ENCODE results near the gene TADA2B.
A peak's percentile ranks its signal among the peaks of the same experiment; 100 is the strongest.

TADA2B gene

GRCh38 chr4:7043284-7044136 is at the start of gene TADA2B:
TSS of gene TADA2B (plus strand) at chr4:7043372. CDS start at chr4:7043580, 208 bp downstream.
- peak; percentile 84 for DNase-seq

GRCh38 chr4:6996481-6996880 is 46.7 kb upstream of the TADA2B start:
- DNase-seq: peak; percentile 22

GRCh38 chr4:6999172-7000086 is 43.7 kb upstream of the TADA2B start:
- peak; percentile 62 for DNase-seq

- peak; percentile 45 for DNase-seq
These were observed 42.6 kb upstream of the TADA2B start for GRCh38 chr4:7000421-7001176.

GRCh38 chr4:7001271-7001670 is 41.9 kb upstream of the TADA2B start:
- peak; percentile 37 for DNase-seq

- DNase-seq: peak; percentile 2
These were observed 40.8 kb upstream of the TADA2B start for GRCh38 chr4:7002336-7002735.

GRCh38 chr4:7003176-7003878 is 39.8 kb upstream of the TADA2B start:
- peak; percentile 27 for DNase-seq

GRCh38 chr4:7003879-7004240 is 39.3 kb upstream of the TADA2B start:
- DNase-seq: no peak

- peak; percentile 6 for DNase-seq
These were observed 38.8 kb upstream of the TADA2B start for GRCh38 chr4:7004331-7004730.

- peak; percentile 13 for DNase-seq
These were observed 37.6 kb upstream of the TADA2B start for GRCh38 chr4:7005571-7005970.

- no peak for DNase-seq
These were observed 36.8 kb upstream of the TADA2B start for GRCh38 chr4:7006411-7006810.

- no peak for DNase-seq
These were observed 35.8 kb upstream of the TADA2B start for GRCh38 chr4:7007142-7007907.

- DNase-seq: no peak
These were observed 35.2 kb upstream of the TADA2B start for GRCh38 chr4:7007944-7008343.

- DNase-seq: no peak
These were observed 33.6 kb upstream of the TADA2B start for GRCh38 chr4:7009564-7009963.

GRCh38 chr4:7013175-7013574 is 30.0 kb upstream of the TADA2B start:
- no peak for DNase-seq

GRCh38 chr4:7014815-7015214 is 28.4 kb upstream of the TADA2B start:
- no peak for DNase-seq

- no peak for DNase-seq
These were observed 27.7 kb upstream of the TADA2B start for GRCh38 chr4:7015383-7016035.

- DNase-seq: no peak
These were observed 27.1 kb upstream of the TADA2B start for GRCh38 chr4:7016086-7016485.

- no peak for DNase-seq
These were observed 26.7 kb upstream of the TADA2B start for GRCh38 chr4:7016512-7016911.

GRCh38 chr4:7017446-7018048 is 25.6 kb upstream of the TADA2B start:
- no peak for DNase-seq

GRCh38 chr4:7018281-7018680 is 24.9 kb upstream of the TADA2B start:
- DNase-seq: no peak
